Stimulated activated naive CD4-positive, alpha-beta T cell (primary cell): ENCODE results near the gene IP6K3.

Experiments used
- DNase-seq, 6 experiments: peaks; one replicate each; lab custom pipeline; 2025; lab: John Stamatoyannopoulos, UW

The IP6K3 gene

GRCh38 chr6:33689148-33689494, 57.6 kb downstream of the IP6K3 start:
- no peak for DNase-seq

- DNase-seq, result no peak
Measured at GRCh38 chr6:33688451-33689147, 58.1 kb downstream of the IP6K3 start.

- DNase-seq, result no peak
Measured at GRCh38 chr6:33688006-33688405, 58.7 kb downstream of the IP6K3 start.

- DNase-seq, result no peak
Measured at GRCh38 chr6:33686981-33687975, 59.4 kb downstream of the IP6K3 start.

GRCh38 chr6:33686225-33686924, 60.3 kb downstream of the IP6K3 start:
- DNase-seq, result no peak

- DNase-seq, result no peak
Measured at GRCh38 chr6:33685411-33686224, 61.1 kb downstream of the IP6K3 start.

GRCh38 chr6:33684983-33685382, 61.7 kb downstream of the IP6K3 start:
- DNase-seq, result no peak

GRCh38 chr6:33684428-33684896, 62.2 kb downstream of the IP6K3 start:
- DNase-seq, result no peak

GRCh38 chr6:33683576-33684427, 62.9 kb downstream of the IP6K3 start:
- DNase-seq, result no peak

GRCh38 chr6:33683051-33683571, 63.6 kb downstream of the IP6K3 start:
- no peak for DNase-seq

- DNase-seq, result no peak
Measured at GRCh38 chr6:33682341-33682740, 64.4 kb downstream of the IP6K3 start.

GRCh38 chr6:33679761-33680160, 66.9 kb downstream of the IP6K3 start:
- no peak for DNase-seq

GRCh38 chr6:33678932-33679490, 67.7 kb downstream of the IP6K3 start:
- DNase-seq, result no peak

- no peak for DNase-seq
Measured at GRCh38 chr6:33678233-33678931, 68.3 kb downstream of the IP6K3 start.

- no peak for DNase-seq
Measured at GRCh38 chr6:33677689-33678088, 69.0 kb downstream of the IP6K3 start.

- DNase-seq, result no peak
Measured at GRCh38 chr6:33677143-33677660, 69.5 kb downstream of the IP6K3 start.

GRCh38 chr6:33676416-33677142, 70.1 kb downstream of the IP6K3 start:
- no peak for DNase-seq

GRCh38 chr6:33675968-33676367, 70.7 kb downstream of the IP6K3 start:
- DNase-seq, result no peak
